SK-N-SH (cell line): ENCODE data around the gene FREY1. TPM values are rescaled to one million over a fixed set of nuclear protein-coding genes. Genes with fewer than 3 reads are reported as not detected.
A peak's percentile ranks its signal among the peaks of the same experiment; 100 is the strongest.
"Not testable (repeated sequence)": the region's sequence is repeated elsewhere in the genome, so short reads cannot be mapped to it uniquely, and the experiment has no call there.

Experiments used
- CTCF ChIA-PET: fragments of 300-600, 350-600 bp; formaldehyde crosslinking; extraction: SDS; loops from one replicate; lab custom pipeline; 2021; lab: Yijun Ruan, JAX
- POLR2A ChIA-PET: fragments of 350-600 bp; sonication (Branson Sonifier 250); formaldehyde crosslinking; extraction: SDS; loops from one replicate; lab custom pipeline; 2020; ENCODE audit warnings: antibody characterized with exemption, inconsistent platforms; lab: Yijun Ruan, JAX
- DNase-seq: peaks from one replicate; pipeline ENCODE4 v3.0.0; 2012
- H2AFZ ChIP-seq: fragments of 200-600 bp; sonication (generic); 2 replicates; pipeline ENCODE4 v1.8.1; 2016; ENCODE audit warnings: antibody characterized with exemption, mild to moderate bottlenecking, low read depth
- H3F3A ChIP-seq: fragments of 200-600 bp; sonication (generic); replicated peaks from 2 replicates; pipeline ENCODE3; 2016; ENCODE audit warnings: antibody characterized with exemption, mild to moderate bottlenecking; ENCODE audit not compliant: insufficient read depth
- H3K27ac ChIP-seq, 2 experiments: fragments of 200-500 bp in 1 of 2; fragments of 200-600 bp in 1 of 2; sonication (Bioruptor generic) in 1 of 2; sonication (generic), shearing (Covaris generic) in 1 of 2; 2 replicates each; pipeline versions ENCODE4 v1.5.1 to v1.6.1; 2014 to 2016; ENCODE audit warnings: low read depth in 2 of 2, inconsistent platforms in 1 of 2, low read length in 1 of 2, mild to moderate bottlenecking in 1 of 2, mixed read lengths in 1 of 2
- H3K27me3 ChIP-seq: fragments of 200-600 bp; sonication (generic), shearing (Covaris generic); 2 replicates; pipeline ENCODE4 v1.6.1; 2016; ENCODE audit warnings: mixed run types; ENCODE audit not compliant: insufficient read depth
- H3K36me3 ChIP-seq, 2 experiments: fragments of 200-500 bp in 1 of 2; fragments of 200-600 bp in 1 of 2; sonication (Bioruptor generic) in 1 of 2; sonication (generic) in 1 of 2; replicated peaks in 1 of 2; 2 replicates each; pipeline versions ENCODE3 to v1.5.1; 2014 to 2016; ENCODE audit warnings: low read length in 1 of 2, mild to moderate bottlenecking in 1 of 2; ENCODE audit not compliant: insufficient read depth in 2 of 2, control insufficient read depth in 1 of 2
- H3K4me1 ChIP-seq, 2 experiments: fragments of 200-500 bp in 1 of 2; fragments of 200-600 bp in 1 of 2; sonication (Bioruptor generic) in 1 of 2; sonication (generic), shearing (Covaris generic) in 1 of 2; 2 replicates each; pipeline versions ENCODE4 v1.5.1 to v1.6.1; 2014 to 2016; ENCODE audit warnings: low read depth in 1 of 2, low read length in 1 of 2, mixed run types in 1 of 2; ENCODE audit not compliant: insufficient read depth in 2 of 2, control insufficient read depth in 1 of 2
- H3K4me2 ChIP-seq: fragments of 200-600 bp; sonication (generic), shearing (Covaris generic); 2 replicates; pipeline ENCODE4 v1.6.1; 2017; ENCODE audit warnings: mixed run types
- H3K4me3 ChIP-seq, 2 experiments: fragments of 200-500 bp in 1 of 2; fragments of 200-600 bp in 1 of 2; sonication (Bioruptor generic) in 1 of 2; sonication (generic), shearing (Covaris generic) in 1 of 2; 2 replicates each; pipeline versions ENCODE4 v1.5.1 to v1.8.1; 2014 to 2016; ENCODE audit warnings: low read depth in 2 of 2, inconsistent platforms in 1 of 2, low read length in 1 of 2, mild to moderate bottlenecking in 1 of 2, mixed read lengths in 1 of 2, moderate library complexity in 1 of 2
- H3K79me2 ChIP-seq: fragments of 200-600 bp; sonication (generic); 2 replicates; pipeline ENCODE4 v1.8.1; 2017; ENCODE audit warnings: mild to moderate bottlenecking; ENCODE audit not compliant: insufficient read depth
- H3K9ac ChIP-seq: fragments of 200-600 bp; sonication (generic); 2 replicates; pipeline ENCODE4 v1.6.1; 2017; ENCODE audit warnings: mixed run types
- H3K9me2 ChIP-seq: fragments of 200-600 bp; sonication (generic); 2 replicates; pipeline ENCODE4 v1.6.1; 2017; ENCODE audit warnings: mixed run types
- H3K9me3 ChIP-seq: fragments of 200-600 bp; sonication (generic); 2 replicates; pipeline ENCODE4 v1.6.1; 2017; ENCODE audit warnings: mixed run types, mild to moderate bottlenecking, moderate library complexity
- H4K20me1 ChIP-seq: fragments of 200-600 bp; sonication (generic); 2 replicates; pipeline ENCODE4 v1.6.1; 2017; ENCODE audit warnings: mild to moderate bottlenecking, mixed run types; ENCODE audit not compliant: insufficient read depth
- CHD2 ChIP-seq: fragments of 150-350 bp; IDR thresholded peaks from 2 replicates; pipeline ENCODE4 v1.6.1; 2018; ENCODE audit warnings: low read length; ENCODE audit not compliant: partially characterized antibody
- EZH2phosphoT487 ChIP-seq: fragments of 200-600 bp; sonication (generic); IDR thresholded peaks from 2 replicates; pipeline ENCODE4 v1.6.1; 2017; ENCODE audit warnings: low read depth, mixed run types, mild to moderate bottlenecking, antibody characterized with exemption, moderate library complexity, borderline replicate concordance
- FOSL2 ChIP-seq: IDR thresholded peaks from 2 replicates; pipeline ENCODE4 v1.4.0; 2012; ENCODE audit warnings: low read depth, mild to moderate bottlenecking, moderate library complexity, borderline replicate concordance
- GABPA ChIP-seq: IDR thresholded peaks from 2 replicates; pipeline ENCODE4 v1.4.0; 2012; ENCODE audit warnings: low read depth, mild to moderate bottlenecking
- IRF3 ChIP-seq: fragments of 150-350 bp; IDR thresholded peaks from 2 replicates; pipeline ENCODE4 v1.6.1; 2016; ENCODE audit warnings: mild to moderate bottlenecking, low read depth, low read length
- MEF2A ChIP-seq: IDR thresholded peaks from 2 replicates; pipeline ENCODE4 v1.4.0; 2012; ENCODE audit warnings: low read depth, borderline replicate concordance
- NRF1 ChIP-seq: IDR thresholded peaks from 2 replicates; pipeline ENCODE4 v1.6.1; 2012; ENCODE audit warnings: low read depth, mild to moderate bottlenecking, low read length
- PBX3 ChIP-seq: IDR thresholded peaks from 2 replicates; pipeline ENCODE4; 2012
- POLR2AphosphoS5 ChIP-seq: IDR thresholded peaks from 2 replicates; pipeline ENCODE4 v1.6.1; 2012; ENCODE audit warnings: low read depth, low read length
- RAD21 ChIP-seq: IDR thresholded peaks from 2 replicates; pipeline ENCODE4 v1.6.1; 2012; ENCODE audit warnings: mild to moderate bottlenecking, low read length
- TCF12 ChIP-seq: IDR thresholded peaks from 2 replicates; pipeline ENCODE4 v1.4.0; 2012
- USF1 ChIP-seq: IDR thresholded peaks from 2 replicates; pipeline ENCODE4 v1.4.0; 2012; ENCODE audit warnings: low read depth, borderline replicate concordance
- USF2 ChIP-seq: fragments of 150-350 bp; IDR thresholded peaks from 2 replicates; pipeline ENCODE4 v1.6.1; 2017; ENCODE audit warnings: antibody characterized with exemption, low read length, low read depth, borderline replicate concordance
- YY1 ChIP-seq: IDR thresholded peaks from 2 replicates; pipeline ENCODE4 v1.4.0; 2012; ENCODE audit warnings: low read depth, mild to moderate bottlenecking
- ZBTB33 ChIP-seq: IDR thresholded peaks from 2 replicates; pipeline ENCODE4 v1.4.0; 2012; ENCODE audit warnings: low read depth, borderline replicate concordance
- WGBS: methylation state at CpG from one replicate; pipeline ENCODE4 v1.1.6; 2017; ENCODE audit warnings: low lambda C conversion rate; 5-methylcytosine and 5-hydroxymethylcytosine counted together
- polyA plus RNA-seq, 3 experiments: library from polyadenylated mRNA; depleted of rRNA; stranded (reverse); fragments of >200 nt; gene quantifications; 2 replicates each; pipeline ENCODE4 v1.2.3, GENCODE V29; 2012

FREY1 gene
- polyA plus RNA-seq, 1 of the 3 experiments (the other 2 are of a cell fraction), result 0.30 TPM

GRCh38 chr11:45900916-45901617 lies 6.0 kb downstream of the FREY1 start:
- Histone ChIP-seq H2AFZ (no peak overlapping the region), H3F3A (no peaks in the 10 kb centered on the region), H4K20me1 (peaks cover 9% of the 10 kb centered on the region; the same call in 1 of the 2 replicates), H3K4me2 (peak overlapping the region; percentile 99), H3K4me3 (peak overlapping the region; percentile 52 to 93), H3K4me1 (peaks cover 11 to 37% of the 10 kb centered on the region in 2 experiments; a peak in 2 of 4 replicates), H3K27me3 (no peaks in the 10 kb centered on the region), H3K79me2 (no peaks in the 10 kb centered on the region), H3K9me2 (no peaks in the 10 kb centered on the region), H3K9me3 (no peaks in the 10 kb centered on the region), H3K9ac (peak overlapping the region; percentile 78), H3K27ac (peak overlapping the region in 1 of 2 experiments; percentile 76; a peak in 1 of 4 replicates), H3K36me3 (peaks cover 0 to 25% of the 10 kb centered on the region in 2 experiments)
- DNase-seq, result peak; percentile 42
- WGBS, result 63% methylated on average over 8 of the region's 8 CpGs
- TF ChIP-seq ZBTB33 (no peak), MEF2A (no peak), IRF3 (no peak), PBX3 (no peak), FOSL2 (no peak), RAD21 (no peak), YY1 (no peak), EZH2phosphoT487 (no peak), NRF1 (no peak), POLR2AphosphoS5 (no peak), TCF12 (no peak), USF1 (no peak), GABPA (no peak), CHD2 (no peak), USF2 (no peak)
- POLR2A ChIA-PET, result interaction anchor here (0.7 kb wide), 1 partner anchor 17 kb away, joined by 3 read pairs; no protein-coding TSS in a partner anchor
- CTCF ChIA-PET, result interaction anchor here (1.1 to 2.8 kb wide), 3 partner anchors 18 to 130 kb away, joined by 3 to 17 read pairs (median 3); no protein-coding TSS in a partner anchor

GRCh38 chr11:45900175-45900800 lies 6.8 kb downstream of the FREY1 start:
- Histone ChIP-seq H3K4me2 (peak overlapping the region; percentile 99), H3K27ac (peak overlapping the region in 1 of 2 experiments; percentile 76; a peak in 1 of 4 replicates), H3K4me1 (peaks cover 11 to 42% of the 10 kb centered on the region in 2 experiments; a peak in 2 of 4 replicates), H3K36me3 (peaks cover 0 to 23% of the 10 kb centered on the region in 2 experiments), H3K4me3 (peak overlapping the region; percentile 52 to 93), H3K9ac (peak overlapping the region; percentile 78)
- POLR2A ChIA-PET, H3K27me3 ChIP-seq, H3K9me2 ChIP-seq, H3K79me2 ChIP-seq, H3K9me3 ChIP-seq, H2AFZ ChIP-seq, H3F3A ChIP-seq, H4K20me1 ChIP-seq: not testable (repeated sequence)
- CTCF ChIA-PET, result interaction anchor here (1.1 to 2.8 kb wide), 2 partner anchors 19 to 28 kb away, joined by 3 to 17 read pairs; no protein-coding TSS in a partner anchor
- peak; percentile 72 for DNase-seq
- whole genome bisulfite sequencing, result 15% methylated on average over 22 of the region's 59 CpGs
